Measurements from ENCODE around the gene ANKRD55.

DNA sequence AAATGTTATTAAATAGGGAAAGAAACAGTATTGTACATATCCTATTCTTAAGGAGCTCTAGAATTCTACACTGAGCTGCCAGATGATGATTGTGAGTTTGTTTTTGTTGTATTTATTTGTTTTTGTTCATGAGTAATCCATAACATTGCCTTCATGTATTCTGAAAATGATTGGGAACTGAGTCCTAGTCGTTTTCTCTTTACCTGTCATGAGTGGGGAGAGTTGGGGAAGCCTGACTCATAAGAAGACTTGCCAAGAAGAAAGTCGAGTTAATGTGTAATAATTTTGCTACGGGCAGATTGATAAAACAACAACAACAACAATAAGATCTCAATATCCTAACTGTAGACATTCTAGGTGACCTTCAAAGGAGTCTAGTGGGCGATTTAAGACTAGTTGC is 103.8 kb downstream of the ANKRD55 start:
- TF ChIP-seq EZH2 (IDR thresholded peaks at IDR 0.05) (no peak), POLR2AphosphoS5 (IDR thresholded peaks at IDR 0.05; ENCODE audit: borderline replicate concordance, low read depth, low read length) (no peak), FOXP2 (optimal IDR thresholded peaks at IDR 0.05; ENCODE audit: control extremely low read depth, extremely low read length, insufficient read depth) (no peak)

Measured in SK-N-MC (cell line).